ENCODE results near the gene MT3.

GRCh38 chr16:56615353-56615752 is 26.0 kb downstream of the MT3 start:
- TF ChIP-seq EZH2 (IDR thresholded peaks at IDR 0.05) = no peak
- no peak for TF ChIP-seq POLR2AphosphoS5 (IDR thresholded peaks at IDR 0.05; ENCODE audit: borderline replicate concordance, low read depth, low read length)

All from SK-N-MC (cell line).